Activated CD4-positive, CD25-positive, alpha-beta regulatory T cell treated with anti-CD3 and anti-CD28 coated beads, Interleukin-2, amount 50 U/mL, for 16 hours (primary cell): ENCODE results near the gene DNM1.

Experiments used
- DNase-seq: peaks from one replicate; pipeline ENCODE4 v3.0.0-alpha.2; 2020; ENCODE audit warnings: low read depth, low spot score

The DNM1 gene

GRCh38 chr9:128203024-128203706 is at the start of gene DNM1:
Gene DNM1 (plus strand): TSS chr9:128203379. CDS start chr9:128203471, 92 bp downstream.
- peak; percentile 40 for DNase-seq

- DNase-seq = no peak
These were observed 49.1 kb upstream of the DNM1 start for GRCh38 chr9:128153947-128154695.

- no peak for DNase-seq
These were observed 47.3 kb upstream of the DNM1 start for GRCh38 chr9:128155736-128156500.

GRCh38 chr9:128159522-128159783 is 43.7 kb upstream of the DNM1 start:
- no peak for DNase-seq

- peak; percentile 81 for DNase-seq
These were observed 43.2 kb upstream of the DNM1 start, which contains the start of gene BBLN for GRCh38 chr9:128159784-128160602. Gene BBLN (plus strand): TSS chr9:128160265. CDS start chr9:128160408, 143 bp downstream.

GRCh38 chr9:128160603-128160987 is 42.6 kb upstream of the DNM1 start:
- no peak for DNase-seq

GRCh38 chr9:128161215-128161902 is 41.8 kb upstream of the DNM1 start:
- no peak for DNase-seq

- DNase-seq = no peak
These were observed 40.8 kb upstream of the DNM1 start for GRCh38 chr9:128162215-128163026.

- no peak for DNase-seq
These were observed 40.1 kb upstream of the DNM1 start for GRCh38 chr9:128163027-128163515.

- DNase-seq = no peak
These were observed 39.5 kb upstream of the DNM1 start for GRCh38 chr9:128163523-128164306.

GRCh38 chr9:128164307-128164885 is 38.8 kb upstream of the DNM1 start:
- no peak for DNase-seq

GRCh38 chr9:128166169-128166568 is 37.0 kb upstream of the DNM1 start:
- no peak for DNase-seq

GRCh38 chr9:128167209-128167608 is 36.0 kb upstream of the DNM1 start:
- no peak for DNase-seq

GRCh38 chr9:128168731-128169308 is 34.4 kb upstream of the DNM1 start:
- no peak for DNase-seq

GRCh38 chr9:128169492-128169891 is 33.7 kb upstream of the DNM1 start:
- DNase-seq = no peak

- DNase-seq = no peak
These were observed 33.3 kb upstream of the DNM1 start for GRCh38 chr9:128169925-128170324.

- DNase-seq = no peak
These were observed 29.1 kb upstream of the DNM1 start for GRCh38 chr9:128174062-128174461.

GRCh38 chr9:128175102-128175563 is 28.0 kb upstream of the DNM1 start:
- DNase-seq = no peak
